MCF 10A (cell line): ENCODE measurements around the gene CRK. TPM values are rescaled to one million over a fixed set of nuclear protein-coding genes. Genes with fewer than 3 reads are reported as not detected.

Source experiments
- BruUV-seq: library from RNA; stranded (reverse); fragments of 400-500 nt; replicated peaks from 2 replicates; lab custom pipeline; 2021; lab: Mats Ljungman, UMichigan
- CTCF ChIA-PET: fragments of 300-600 bp; sonication (Branson Sonifier 250); formaldehyde crosslinking; extraction: SDS; loops from one replicate; lab custom pipeline; 2021; ENCODE audit warnings: antibody characterized with exemption, inconsistent platforms; lab: Yijun Ruan, JAX
- POLR2A ChIA-PET: fragments of 300-600, 350-650 bp; sonication (Branson Sonifier 250); formaldehyde crosslinking; extraction: SDS; loops from one replicate; lab custom pipeline; 2020; ENCODE audit warnings: antibody characterized with exemption, inconsistent platforms; lab: Yijun Ruan, JAX
- DNase-seq: peaks from one replicate; pipeline ENCODE4 v3.0.0-alpha.2; 2018; ENCODE audit not compliant: unreplicated experiment
- H3K27ac Mint-ChIP-seq: one replicate; pipeline ENCODE4 v1.8.0; 2022; ENCODE audit warnings: mild to moderate bottlenecking, low read depth, mixed read lengths; ENCODE audit not compliant: unreplicated experiment
- H3K27me3 Mint-ChIP-seq: one replicate; pipeline ENCODE4 v1.8.0; 2022; ENCODE audit warnings: mixed read lengths; ENCODE audit not compliant: insufficient read depth, unreplicated experiment
- H3K36me3 Mint-ChIP-seq: one replicate; pipeline ENCODE4 v1.8.0; 2022; ENCODE audit warnings: mild to moderate bottlenecking, moderate library complexity, mixed read lengths; ENCODE audit not compliant: insufficient read depth, unreplicated experiment
- H3K4me1 Mint-ChIP-seq: one replicate; pipeline ENCODE4 v1.8.0; 2022; ENCODE audit warnings: mixed read lengths; ENCODE audit not compliant: insufficient read depth, unreplicated experiment
- H3K4me3 Mint-ChIP-seq: one replicate; pipeline ENCODE4 v1.8.0; 2022; ENCODE audit warnings: mild to moderate bottlenecking, moderate library complexity, mixed read lengths; ENCODE audit not compliant: unreplicated experiment
- H3K9me3 Mint-ChIP-seq: one replicate; pipeline ENCODE4 v1.8.0; 2022; ENCODE audit warnings: mixed read lengths; ENCODE audit not compliant: unreplicated experiment
- CTCF ChIP-seq: fragments of 200-600 bp; IDR thresholded peaks from one replicate; pipeline ENCODE4 v1.8.0; 2022; ENCODE audit warnings: antibody characterized with exemption, mild to moderate bottlenecking; ENCODE audit not compliant: unreplicated experiment
- intact Hi-C: fragments of 100-400 bp; cut with micrococcal nuclease; formaldehyde crosslinking; loops from 2 replicates; pipeline ENCODE4 v1.14.1; 2022
- total RNA-seq: library from RNA; stranded (reverse); gene quantifications from 2 replicates; pipeline ENCODE4 v1.2.3, GENCODE V29; 2022

CRK gene
- total RNA-seq, 1 experiment from 2014 or later, result 70.6 TPM

GRCh38 chr17:1402262-1402586 lies 53.8 kb downstream of the CRK start:
- POLR2A ChIA-PET, result interaction anchor here (0.8 to 3.3 kb wide), 2 partner anchors 36 to 53 kb away, joined by 3 to 55 read pairs; partner anchors contain the start of gene CRK
- BruUV-seq, result no TSS peak
- TF ChIP-seq CTCF, result no peak
- Mint-ChIP-seq H3K36me3 (peaks cover 22% of the 10 kb centered on the region), H3K27ac (no peak overlapping the region), H3K4me3 (no peak overlapping the region), H3K4me1 (peaks cover 8% of the 10 kb centered on the region), H3K27me3 (no peaks in the 10 kb centered on the region), H3K9me3 (no peaks in the 10 kb centered on the region)
- CTCF ChIA-PET, result interaction anchor here (0.7 to 1.9 kb wide), 2 partner anchors 22 to 37 kb away, joined by 3 to 11 read pairs; no protein-coding TSS in a partner anchor
- no peak for DNase-seq
- intact Hi-C loops, result loop anchor here (5.0 kb wide), 2 partner anchors 35 to 55 kb away; partner anchors contain the start of gene CRK

- peak within 1 kb of the TSS; percentile 92 for H3K4me3 Mint-ChIP-seq
- no peak for TF ChIP-seq CTCF
- POLR2A ChIA-PET, result interaction anchor here (0.6 to 3.3 kb wide), 30 partner anchors 9 to 676 kb away, joined by 3 to 55 read pairs (median 4); partner anchors contain the start of genes CRK, INPP5K, PITPNA and RILP
- H3K27ac Mint-ChIP-seq, result peak within 1 kb of the TSS; percentile 100
- H3K9me3 Mint-ChIP-seq, result no peaks in the 10 kb centered on the region
- no peaks in the 10 kb centered on the region for H3K27me3 Mint-ChIP-seq
- peaks cover 11% of the 10 kb centered on the region for H3K4me1 Mint-ChIP-seq
- DNase-seq, result peak; percentile 96
- BruUV-seq, result no TSS peak
- intact Hi-C loops, result loop anchor here (5.0 kb wide), 2 partner anchors 33 to 57 kb away; partner anchors contain the start of gene CRK
- CTCF ChIA-PET, result interaction anchor here (0.7 to 2.0 kb wide), 3 partner anchors 9 to 37 kb away, joined by 3 to 7 read pairs (median 3); no protein-coding TSS in a partner anchor
- peaks cover 45% of the 10 kb centered on the region for H3K36me3 Mint-ChIP-seq
Observed at GRCh38 chr17:1399679-1400512, 56.1 kb downstream of the CRK start, which contains the start of gene YWHAE. YWHAE (minus strand) TSS chr17:1400222; CDS start chr17:1400110, 112 bp downstream.

- ChIA-PET POLR2A (interaction anchor here (0.6 to 3.3 kb wide), 19 partner anchors 8 to 250 kb away, joined by 3 to 55 read pairs (median 5); partner anchors contain the start of genes CRK, INPP5K and RILP), CTCF (interaction anchor here (0.8 to 2.0 kb wide), 2 partner anchors 8 to 15 kb away, joined by 3 to 7 read pairs; no protein-coding TSS in a partner anchor)
- peak; percentile 41 for DNase-seq
- no peak for TF ChIP-seq CTCF
- Mint-ChIP-seq H3K4me1 (peaks cover 11% of the 10 kb centered on the region), H3K4me3 (peak overlapping the region; percentile 92), H3K27me3 (no peaks in the 10 kb centered on the region), H3K9me3 (no peaks in the 10 kb centered on the region), H3K27ac (peak overlapping the region; percentile 100), H3K36me3 (peaks cover 52% of the 10 kb centered on the region)
- intact Hi-C loops, result no loop called here
- no TSS peak for BruUV-seq
Observed at GRCh38 chr17:1398931-1399678, 56.9 kb downstream of the CRK start.
